ENCODE data around the gene SERPIND1.
"Not testable (repeated sequence)": the region's sequence is repeated elsewhere in the genome, so short reads cannot be mapped to it uniquely, and the experiment has no call there.

The SERPIND1 gene

GRCh38 chr22:20764729-20765128 is 9.2 kb upstream of the SERPIND1 start:
- no peak overlapping the region for H3K4me3 ChIP-seq (ENCODE audit: low read depth, low read length)
- DNase-seq (ENCODE audit: low read depth): no peak
- TF ChIP-seq CTCF (IDR thresholded peaks at IDR 0.05; ENCODE audit: low read depth, low read length) (no peak), MYC (IDR thresholded peaks at IDR 0.05; ENCODE audit: low read depth, low read length) (no peak), MAX (IDR thresholded peaks at IDR 0.05; ENCODE audit: low read depth, low read length) (no peak), POLR2A (IDR thresholded peaks at IDR 0.05; ENCODE audit: extremely low read depth, insufficient read length) (no peak)

GRCh38 chr22:20765938-20766337 is 8.0 kb upstream of the SERPIND1 start:
- TF ChIP-seq POLR2A (IDR thresholded peaks at IDR 0.05; ENCODE audit: extremely low read depth, insufficient read length) (no peak), CTCF (IDR thresholded peaks at IDR 0.05; ENCODE audit: low read depth, low read length) (no peak), MYC (IDR thresholded peaks at IDR 0.05; ENCODE audit: low read depth, low read length) (no peak), MAX (IDR thresholded peaks at IDR 0.05; ENCODE audit: low read depth, low read length) (no peak)

GRCh38 chr22:20766530-20766929 is 7.4 kb upstream of the SERPIND1 start:
- no peak for TF ChIP-seq POLR2A (IDR thresholded peaks at IDR 0.05; ENCODE audit: extremely low read depth, insufficient read length)
- no peak overlapping the region for H3K4me3 ChIP-seq (ENCODE audit: low read depth, low read length)
- no peak for DNase-seq (ENCODE audit: low read depth)

More at GRCh38 chr22:20765938-20766337, 8.0 kb upstream of the SERPIND1 start:
- no peak overlapping the region for H3K4me3 ChIP-seq (ENCODE audit: low read depth, low read length)
- no peak for DNase-seq (ENCODE audit: low read depth)

GRCh38 chr22:20769496-20769826 is 4.5 kb upstream of the SERPIND1 start:
- H3K4me3 ChIP-seq (ENCODE audit: low read depth, low read length); DNase-seq (ENCODE audit: low read depth): not testable (repeated sequence)

GRCh38 chr22:20771918-20772625 is 1.8 kb upstream of the SERPIND1 start:
- no peak for TF ChIP-seq MYC (IDR thresholded peaks at IDR 0.05; ENCODE audit: low read depth, low read length)
- no peak for TF ChIP-seq CTCF (IDR thresholded peaks at IDR 0.05; ENCODE audit: low read depth, low read length)
- TF ChIP-seq POLR2A (IDR thresholded peaks at IDR 0.05; ENCODE audit: extremely low read depth, insufficient read length): no peak
- no peak for TF ChIP-seq MAX (IDR thresholded peaks at IDR 0.05; ENCODE audit: low read depth, low read length)
- DNase-seq (ENCODE audit: low read depth): no peak
- no peak overlapping the region for H3K4me3 ChIP-seq (ENCODE audit: low read depth, low read length)

GRCh38 chr22:20774882-20775281 is 969 bp downstream of the SERPIND1 start:
- TF ChIP-seq POLR2A (IDR thresholded peaks at IDR 0.05; ENCODE audit: extremely low read depth, insufficient read length) (no peak), MAX (IDR thresholded peaks at IDR 0.05; ENCODE audit: low read depth, low read length) (no peak), MYC (IDR thresholded peaks at IDR 0.05; ENCODE audit: low read depth, low read length) (no peak), CTCF (IDR thresholded peaks at IDR 0.05; ENCODE audit: low read depth, low read length) (no peak)
- no peak overlapping the region for H3K4me3 ChIP-seq (ENCODE audit: low read depth, low read length)
- no peak for DNase-seq (ENCODE audit: low read depth)

- H3K4me3 ChIP-seq (ENCODE audit: low read depth, low read length): no peak overlapping the region
- TF ChIP-seq MYC (IDR thresholded peaks at IDR 0.05; ENCODE audit: low read depth, low read length) (no peak), MAX (IDR thresholded peaks at IDR 0.05; ENCODE audit: low read depth, low read length) (no peak), POLR2A (IDR thresholded peaks at IDR 0.05; ENCODE audit: extremely low read depth, insufficient read length) (no peak), CTCF (IDR thresholded peaks at IDR 0.05; ENCODE audit: low read depth, low read length) (no peak)
- no peak for DNase-seq (ENCODE audit: low read depth)
Observed at GRCh38 chr22:20775342-20775895, 1.5 kb downstream of the SERPIND1 start.

Measured in NB4 (cell line).